GM19468 (cell line): ENCODE results near the gene RPL13A.
"Not testable (repeated sequence)": the region's sequence is repeated elsewhere in the genome, so short reads cannot be mapped to it uniquely, and the experiment has no call there.

Experiments used
- ATAC-seq: cut with Tn5 transposase; IDR thresholded peaks from one replicate; pipeline ENCODE4 v1.9.1; 2021; ENCODE audit warnings: mild to moderate bottlenecking, moderate library complexity, moderate number of reproducible peaks; ENCODE audit not compliant: unreplicated experiment; ENCODE audit errors: extremely low read depth

The RPL13A gene

DNA sequence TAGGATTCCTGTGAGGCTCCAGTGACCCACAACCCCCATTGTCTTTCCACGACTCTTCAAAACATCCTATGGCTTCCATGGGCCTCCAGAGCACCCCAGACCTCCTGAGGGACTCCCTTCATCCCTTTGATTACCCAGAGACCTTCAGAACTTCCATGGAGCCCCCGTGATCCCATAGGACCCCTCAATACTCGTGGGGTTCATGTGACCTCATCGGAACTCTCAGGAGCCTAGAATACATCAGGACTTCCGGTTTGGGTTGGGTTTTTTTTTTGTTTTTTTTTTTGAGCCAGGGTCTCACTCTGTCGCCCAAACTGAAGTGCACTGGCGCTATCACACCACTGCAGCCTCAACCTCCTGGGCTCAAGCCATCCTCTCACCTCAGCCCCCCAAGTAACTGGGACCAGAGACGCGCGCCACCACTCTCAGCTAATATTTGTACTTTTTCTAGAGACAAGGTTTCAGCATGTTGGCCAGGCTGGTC, 33.6 kb upstream of the RPL13A start:
- no peak for ATAC-seq

DNA sequence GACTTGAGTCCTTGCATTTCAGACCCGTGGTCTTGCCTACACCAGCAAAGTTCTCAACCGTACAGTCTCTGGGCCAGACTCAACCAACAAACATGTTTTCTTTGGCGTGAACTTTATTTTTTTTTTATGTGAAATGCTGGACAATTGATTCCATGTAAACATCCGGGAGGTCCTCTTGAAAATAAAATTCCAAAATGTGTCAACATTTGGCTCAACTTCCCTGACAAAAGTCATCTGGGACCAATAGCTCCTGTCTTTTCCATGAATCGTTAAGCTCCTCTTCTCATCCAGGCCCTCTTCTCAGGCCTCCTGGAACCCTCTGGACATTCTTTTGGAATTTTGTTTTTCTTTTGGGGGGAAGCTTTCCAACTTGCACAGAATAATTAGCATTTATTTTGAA, 31.6 kb upstream of the RPL13A start:
- no peak for ATAC-seq

DNA sequence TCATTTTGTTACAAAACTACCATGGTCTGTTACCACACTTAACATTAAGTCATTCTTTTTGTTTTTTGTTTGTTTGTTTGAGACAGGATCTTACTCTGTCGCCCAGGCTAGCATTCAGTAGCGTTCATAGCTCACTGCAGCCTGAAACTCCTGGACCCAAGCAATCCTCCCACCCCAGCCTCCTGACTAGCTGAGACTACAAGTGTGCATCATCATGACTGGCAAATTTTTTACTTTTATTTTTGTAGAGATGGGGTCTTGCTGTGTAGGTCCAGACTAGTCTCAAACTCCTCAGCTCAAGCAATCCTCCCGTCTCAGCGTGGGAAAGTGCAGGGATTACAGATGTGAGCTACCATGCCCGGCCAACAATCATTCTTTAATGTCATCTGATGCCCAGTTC, 31.1 kb upstream of the RPL13A start:
- ATAC-seq, result no peak

DNA sequence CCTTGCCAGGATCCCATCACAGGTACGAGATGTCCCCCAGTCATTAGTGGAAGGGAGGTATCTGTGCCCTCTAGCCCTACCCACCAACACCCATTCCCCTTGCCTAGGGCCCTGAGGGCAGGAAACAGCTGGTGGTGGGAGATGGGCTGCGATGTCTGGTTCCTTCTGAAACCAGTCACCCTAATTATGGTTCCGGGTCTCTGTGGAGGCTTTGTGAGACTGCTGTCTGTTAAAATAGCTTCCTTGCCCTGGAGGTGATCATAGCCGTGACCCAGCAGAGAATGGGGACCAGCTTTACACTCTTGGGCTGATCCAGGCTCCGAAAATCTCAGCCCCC, 28.9 kb upstream of the RPL13A start:
- ATAC-seq, result no peak

DNA sequence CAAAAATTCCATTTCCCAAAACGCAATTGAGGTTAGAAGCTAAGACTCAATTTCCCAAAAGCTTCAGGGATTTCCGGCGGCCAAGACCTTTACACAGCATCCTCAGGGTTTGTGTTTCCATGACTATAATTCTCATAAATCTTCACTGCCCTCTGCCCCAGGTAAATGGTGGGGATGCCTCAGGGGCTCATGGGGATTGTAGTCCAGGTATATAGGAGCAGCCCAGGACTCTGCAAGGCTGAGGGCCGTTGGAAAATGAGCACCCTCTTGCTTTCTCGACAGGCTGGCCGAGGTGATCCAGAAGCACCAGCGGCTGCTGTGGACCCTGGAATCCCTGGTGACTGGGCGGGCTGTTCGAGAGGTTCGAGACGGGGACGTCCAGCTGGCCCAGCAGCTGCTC, 28.0 kb upstream of the RPL13A start:
- no peak for ATAC-seq

DNA sequence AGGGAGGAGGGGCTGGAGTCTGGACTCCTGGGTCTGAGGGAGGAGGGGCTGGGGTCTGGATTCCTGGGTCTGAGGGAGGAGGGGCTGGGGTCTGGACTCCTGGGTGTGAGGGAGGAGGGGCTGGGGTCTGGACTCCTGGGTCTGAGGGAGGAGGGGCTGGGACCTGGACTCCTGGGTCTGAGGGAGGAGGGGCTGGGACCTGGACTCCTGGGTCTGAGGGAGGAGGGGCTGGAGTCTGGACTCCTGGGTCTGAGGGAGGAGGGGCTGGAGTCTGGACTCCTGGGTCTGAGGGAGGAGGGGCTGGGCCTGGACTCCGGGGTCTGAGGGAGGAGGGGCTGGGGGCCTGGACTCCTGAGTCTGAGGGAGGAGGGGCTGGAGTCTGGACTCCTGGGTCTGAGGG, 26.3 kb upstream of the RPL13A start:
- not testable (repeated sequence) for ATAC-seq

DNA sequence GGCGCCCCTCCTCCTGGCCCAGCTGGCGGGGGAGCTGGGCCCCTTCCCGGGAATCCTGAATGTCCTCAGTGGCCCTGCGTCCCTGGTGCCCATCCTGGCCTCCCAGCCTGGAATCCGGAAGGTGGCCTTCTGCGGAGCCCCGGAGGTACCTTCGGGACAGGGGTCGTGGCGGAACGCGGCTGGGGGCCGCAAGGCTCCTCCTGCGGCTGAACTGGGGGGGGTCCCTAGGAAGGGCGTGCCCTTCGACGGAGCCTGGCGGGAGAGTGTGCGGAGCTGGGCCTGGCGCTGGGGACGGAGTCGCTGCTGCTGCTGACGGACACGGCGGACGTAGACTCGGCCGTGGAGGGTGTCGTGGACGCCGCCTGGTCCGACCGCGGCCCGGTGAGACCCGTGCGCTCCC, 25.8 kb upstream of the RPL13A start:
- no peak for ATAC-seq

DNA sequence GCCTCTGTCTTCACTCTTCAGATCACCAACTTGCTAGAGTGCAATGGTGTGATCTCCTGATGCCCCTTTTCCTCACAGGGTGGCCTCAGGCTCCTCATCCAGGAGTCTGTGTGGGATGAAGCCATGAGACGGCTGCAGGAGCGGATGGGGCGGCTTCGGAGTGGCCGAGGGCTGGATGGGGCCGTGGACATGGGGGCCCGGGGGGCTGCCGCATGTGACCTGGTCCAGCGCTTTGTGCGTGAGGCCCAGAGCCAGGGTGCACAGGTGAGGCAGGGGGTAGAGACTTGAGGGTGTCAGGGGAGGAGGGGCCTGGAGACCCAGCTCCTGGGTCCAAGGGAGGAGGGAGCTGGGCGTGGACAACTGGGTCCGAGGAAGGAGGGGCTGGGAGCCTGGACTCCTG, 24.9 kb upstream of the RPL13A start:
- no peak for ATAC-seq

DNA sequence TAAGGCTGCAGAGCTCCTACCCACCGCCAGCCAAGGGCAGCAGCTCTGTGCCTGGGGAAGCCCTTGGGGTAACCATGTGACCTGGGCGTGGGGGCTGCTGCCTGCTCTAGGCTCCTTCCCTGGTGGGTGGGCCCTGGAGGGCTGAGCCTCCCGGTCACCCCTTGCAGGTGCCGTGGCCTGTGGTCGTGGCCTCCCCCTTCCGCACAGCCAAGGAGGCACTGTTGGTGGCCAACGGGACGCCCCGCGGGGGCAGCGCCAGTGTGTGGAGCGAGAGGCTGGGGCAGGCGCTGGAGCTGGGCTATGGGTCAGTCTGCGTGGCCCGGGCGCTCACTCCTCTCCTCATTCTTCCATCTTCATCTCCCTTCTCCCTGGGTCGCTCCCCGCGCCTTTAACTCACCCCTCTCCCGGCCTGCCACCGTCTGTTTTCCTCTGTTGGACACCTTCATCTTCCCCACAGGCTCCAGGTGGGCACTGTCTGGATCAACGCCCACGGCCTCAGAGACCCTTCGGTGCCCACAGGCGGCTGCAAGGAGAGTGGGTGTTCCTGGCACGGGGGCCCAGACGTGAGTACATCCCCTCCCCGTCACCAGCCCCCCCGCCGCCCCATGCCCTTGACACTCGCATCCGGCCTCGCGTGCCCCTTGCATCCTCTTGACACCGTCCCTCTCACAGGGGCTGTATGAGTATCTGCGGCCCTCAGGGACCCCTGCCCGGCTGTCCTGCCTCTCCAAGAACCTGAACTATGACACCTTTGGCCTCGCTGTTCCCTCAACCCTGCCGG, 23.3 kb upstream of the RPL13A start:
- ATAC-seq, result no peak

DNA sequence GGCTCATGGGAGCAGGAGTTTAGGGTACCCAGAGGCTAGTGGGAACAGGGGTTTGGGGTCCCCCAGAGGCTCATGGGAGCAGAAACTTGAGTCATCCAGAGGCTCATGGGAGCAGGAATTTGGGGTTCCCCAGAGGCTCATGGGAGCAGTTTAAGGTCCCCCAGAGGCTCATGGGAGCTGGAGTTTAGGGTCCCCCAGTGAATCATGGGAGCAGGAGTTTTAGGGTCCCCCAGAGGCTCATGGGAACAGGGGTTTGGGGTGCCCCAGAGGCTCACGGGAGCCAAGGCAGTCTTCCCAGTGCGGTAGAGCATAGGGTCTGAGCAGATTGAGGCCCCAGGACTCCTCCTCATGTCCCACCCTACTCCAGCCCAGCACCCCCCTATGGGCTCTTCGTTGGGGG, 22.0 kb upstream of the RPL13A start:
- ATAC-seq, result no peak

DNA sequence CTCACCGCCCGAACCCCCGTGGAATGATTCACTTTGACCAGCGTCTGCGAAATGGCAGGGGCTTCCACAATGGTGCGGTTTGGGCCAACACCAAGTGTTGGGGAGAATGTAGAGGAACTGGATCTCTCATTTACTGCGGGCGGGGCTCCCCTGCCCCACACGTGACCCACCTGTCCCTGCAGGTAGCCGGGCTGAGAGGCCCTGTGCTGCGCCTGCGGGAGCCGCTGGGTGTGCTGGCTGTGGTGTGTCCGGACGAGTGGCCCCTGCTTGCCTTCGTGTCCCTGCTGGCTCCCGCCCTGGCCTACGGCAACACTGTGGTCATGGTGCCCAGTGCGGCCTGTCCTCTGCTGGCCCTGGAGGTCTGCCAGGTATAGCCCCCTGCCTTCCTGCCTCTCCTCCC, 19.2 kb upstream of the RPL13A start:
- ATAC-seq, result no peak

DNA sequence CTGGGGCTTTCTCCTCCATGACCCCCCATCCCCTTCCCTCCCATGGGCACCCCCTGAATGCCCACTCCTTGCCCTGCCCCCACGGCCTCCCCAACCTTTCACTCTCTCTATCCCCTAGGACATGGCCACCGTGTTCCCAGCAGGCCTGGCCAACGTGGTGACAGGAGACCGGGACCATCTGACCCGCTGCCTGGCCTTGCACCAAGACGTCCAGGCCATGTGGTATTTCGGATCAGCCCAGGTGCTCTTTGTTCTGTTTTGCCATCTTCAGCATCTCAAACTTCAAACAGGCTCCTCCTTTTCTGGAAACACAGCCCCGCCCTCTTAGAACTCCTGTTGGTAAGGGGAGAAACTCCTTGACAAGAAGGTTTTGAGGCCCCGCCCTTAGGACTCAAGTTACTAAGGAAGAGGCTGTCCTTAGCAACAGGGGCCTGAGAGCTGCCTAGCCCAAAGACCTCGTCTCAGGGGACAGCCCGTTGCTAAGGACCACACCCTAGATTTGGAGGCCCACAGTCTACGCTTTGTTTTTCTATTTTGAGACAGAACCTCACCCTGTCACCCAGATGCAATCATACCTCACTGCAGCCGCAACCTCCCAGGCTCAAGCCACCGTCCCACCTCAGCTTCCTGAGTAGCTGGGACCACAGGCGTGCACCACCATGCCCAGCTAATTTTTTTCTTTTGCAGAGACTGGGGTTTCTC, 18.5 kb upstream of the RPL13A start:
- no peak for ATAC-seq

DNA sequence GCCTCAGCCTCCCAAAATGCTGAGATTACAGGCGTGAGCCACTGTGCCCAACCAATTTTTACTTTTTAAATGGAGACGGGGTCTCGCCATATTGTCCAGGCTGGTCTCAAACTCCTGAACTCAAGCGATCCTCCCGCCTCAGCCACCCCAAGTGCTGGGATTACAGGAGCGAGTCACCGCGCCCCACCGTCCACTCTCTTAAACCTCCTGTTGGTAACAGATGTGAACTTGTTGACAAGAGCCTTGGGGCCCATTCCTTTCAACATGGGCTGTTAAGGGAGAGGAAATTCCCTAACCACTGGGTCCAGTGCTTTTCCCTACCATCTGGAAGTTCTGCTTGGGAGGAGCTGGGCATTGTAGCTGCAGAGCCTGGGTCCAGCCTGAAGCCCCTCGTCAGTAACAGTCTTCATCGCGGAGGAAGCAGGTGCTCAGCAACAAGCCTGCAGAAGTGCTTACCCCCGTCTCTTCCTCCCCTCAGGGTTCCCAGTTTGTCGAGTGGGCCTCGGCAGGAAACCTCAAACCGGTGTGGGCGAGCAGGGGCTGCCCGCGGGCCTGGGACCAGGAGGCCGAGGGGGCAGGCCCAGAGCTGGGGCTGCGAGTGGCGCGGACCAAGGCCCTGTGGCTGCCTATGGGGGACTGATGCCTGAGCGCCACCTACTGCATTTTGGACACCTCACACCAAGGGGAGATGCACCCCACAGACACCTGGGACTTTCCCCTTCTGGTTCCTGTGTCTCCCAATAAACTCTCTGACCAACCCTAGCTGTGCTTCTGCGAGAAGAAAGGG, 17.4 kb upstream of the RPL13A start:
- ATAC-seq, result peak; percentile 53

DNA sequence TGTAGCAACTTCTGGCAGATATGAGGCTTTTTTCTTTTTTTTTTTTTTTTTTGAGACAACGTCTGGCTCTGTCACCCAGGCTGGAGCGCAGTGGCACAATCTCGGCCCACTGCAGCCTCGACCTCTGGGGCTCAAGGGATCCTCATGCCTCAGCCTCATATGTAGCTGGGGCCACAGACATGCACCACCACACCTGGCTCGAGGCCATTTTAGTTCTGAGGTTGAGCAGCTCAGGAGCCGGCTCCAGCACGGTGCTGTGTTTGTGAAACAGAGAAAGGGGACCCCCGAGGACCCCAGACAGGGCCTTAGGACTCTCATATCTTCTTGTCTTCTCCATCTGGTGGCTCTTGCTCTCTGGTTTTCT, 16.8 kb upstream of the RPL13A start:
- ATAC-seq, result no peak

DNA sequence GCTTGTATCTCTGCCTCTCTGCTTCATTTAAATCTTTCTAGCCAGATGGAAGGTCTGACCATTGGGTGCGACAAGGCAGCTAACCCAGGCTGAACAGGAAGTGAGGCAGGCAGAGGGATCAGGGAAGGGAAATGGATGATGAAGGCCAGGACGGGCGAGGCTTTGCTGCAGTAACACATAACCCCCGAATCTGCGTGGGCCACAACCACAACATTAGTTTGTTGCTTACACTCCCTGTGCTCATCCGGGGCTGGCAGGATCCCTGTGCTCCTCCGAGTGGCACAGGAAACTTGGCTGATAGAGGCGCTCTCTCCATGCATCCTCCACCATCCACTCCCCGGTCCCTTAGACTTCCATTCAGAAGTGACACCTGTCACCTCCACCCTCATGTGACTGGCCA, 14.5 kb upstream of the RPL13A start:
- no peak for ATAC-seq

DNA sequence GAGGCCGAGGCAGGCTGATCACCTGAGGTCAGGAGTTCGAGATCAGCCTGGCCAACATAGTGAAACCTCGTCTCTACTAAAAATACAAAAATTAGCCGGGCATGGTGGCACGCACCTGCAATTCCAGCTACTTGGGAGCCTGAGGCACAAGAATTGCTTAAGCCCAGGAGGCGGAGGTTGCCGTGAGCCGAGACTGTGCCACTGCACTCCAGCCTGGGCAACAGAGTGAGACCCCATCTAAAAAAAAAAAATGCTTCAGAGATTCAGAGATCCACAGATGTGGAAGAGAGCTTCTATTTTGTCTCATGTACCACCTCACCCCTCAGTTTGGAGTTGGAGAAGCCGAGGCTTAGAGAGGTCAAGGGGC, 13.9 kb upstream of the RPL13A start:
- not testable (repeated sequence) for ATAC-seq

DNA sequence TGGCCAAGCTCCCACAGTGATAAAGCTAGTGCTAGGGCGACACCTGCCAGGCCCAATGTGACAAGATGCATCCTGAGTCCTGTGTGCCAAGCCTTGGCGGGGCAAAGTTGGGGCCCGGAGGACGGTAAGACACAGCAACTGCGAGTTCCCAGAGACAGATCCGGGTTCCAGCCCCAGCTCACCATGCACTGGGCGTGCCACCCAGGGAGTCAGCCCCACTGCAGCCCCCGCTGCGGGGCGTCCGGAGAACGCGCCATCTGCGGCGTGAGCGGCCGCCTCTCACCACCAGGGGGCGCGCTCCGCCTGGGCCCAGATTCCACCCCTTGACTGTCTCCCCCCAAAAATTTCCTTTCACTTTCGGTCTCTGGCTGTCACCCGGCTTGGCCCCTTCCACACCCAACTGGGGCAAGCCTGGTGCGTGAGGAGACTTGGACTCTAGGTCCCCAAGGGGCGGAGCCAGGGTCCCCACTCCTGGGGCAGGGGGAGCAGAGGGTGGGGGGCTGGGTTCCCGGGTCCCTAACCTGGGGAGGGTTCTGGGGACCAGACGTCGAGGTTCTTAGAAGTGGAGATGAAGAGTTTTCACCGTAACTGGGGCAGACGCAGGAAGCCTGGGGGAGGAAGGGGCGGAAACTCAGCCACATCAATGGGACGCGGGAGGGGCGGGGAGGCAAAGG, 13.4 kb upstream of the RPL13A start, which contains the start of gene FLT3LG:
FLT3LG (plus strand) TSS at position 348 of the 674 bp plus-strand sequence. CDS start 425 bp downstream, outside the sequence.
- no peak for ATAC-seq

DNA sequence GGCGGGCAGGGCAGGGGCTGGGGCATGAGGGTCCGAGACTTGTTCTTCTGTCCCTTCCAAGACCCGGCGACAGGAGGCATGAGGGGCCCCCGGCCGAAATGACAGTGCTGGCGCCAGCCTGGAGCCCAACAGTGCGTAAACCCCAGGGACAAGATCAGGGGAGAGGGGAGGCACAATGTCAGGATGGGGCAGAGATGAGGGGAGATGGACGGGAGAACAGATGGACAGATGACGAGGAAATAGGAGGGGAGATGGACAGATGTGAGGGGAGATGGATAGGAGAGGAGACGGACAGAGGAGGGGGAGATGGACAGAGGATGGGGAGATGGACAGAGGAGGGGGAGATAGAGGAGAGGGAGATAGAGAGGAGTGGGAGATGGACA, 12.9 kb upstream of the RPL13A start:
- no peak for ATAC-seq

DNA sequence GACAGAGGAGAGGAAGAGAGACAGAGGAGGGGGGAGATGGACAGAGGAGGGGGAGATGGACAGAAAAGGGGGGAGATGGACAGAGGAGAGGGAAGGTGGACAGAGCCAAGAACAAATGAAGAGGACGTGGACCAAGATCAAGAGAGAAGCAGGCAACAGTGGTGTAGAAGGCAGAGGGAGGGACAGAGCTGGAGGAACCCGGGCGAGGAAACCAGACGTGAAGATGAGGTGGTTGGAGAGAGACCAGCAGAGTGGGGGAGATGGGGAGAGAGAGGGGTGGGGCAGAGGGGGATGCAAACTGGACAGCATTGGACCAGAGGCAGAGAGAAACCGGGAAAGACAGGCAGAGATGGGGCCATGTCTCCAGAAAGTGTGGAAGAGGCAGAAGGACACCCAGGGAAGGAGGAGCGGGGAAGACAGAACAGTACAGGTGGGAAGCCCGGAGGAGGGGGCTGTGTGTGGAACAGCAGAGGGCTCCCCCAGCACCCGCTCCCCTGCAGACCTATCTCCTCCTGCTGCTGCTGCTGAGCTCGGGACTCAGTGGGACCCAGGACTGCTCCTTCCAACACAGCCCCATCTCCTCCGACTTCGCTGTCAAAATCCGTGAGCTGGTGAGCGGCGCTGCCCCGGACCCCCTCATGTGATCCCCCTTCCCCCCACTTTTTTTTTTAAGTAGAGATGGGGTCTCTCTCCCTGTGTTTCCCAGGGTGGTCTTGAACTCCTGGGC, 12.1 kb upstream of the RPL13A start:
- ATAC-seq, result no peak
